Renal pelvis (tissue), 4 donors: ENCODE data around the gene RPP14. TPM values are rescaled to one million over a fixed set of nuclear protein-coding genes. Genes with fewer than 3 reads are reported as not detected.
"Not testable (repeated sequence)": the region's sequence is repeated elsewhere in the genome, so short reads cannot be mapped to it uniquely, and the experiment has no call there.

Source experiments
- DNase-seq: peaks from one replicate; pipeline ENCODE4 v3.0.0-alpha.2; 2013
- polyA plus RNA-seq, 3 donors: library from polyadenylated mRNA; unstranded; fragments of 120-200 nt; gene quantifications; one replicate each; pipeline ENCODE4 v1.2.1, GENCODE V29; 2013; ENCODE audit not compliant: insufficient read length in 3 of 3

The RPP14 gene
- polyA plus RNA-seq, 3 donors: 17.0 to 23.4 (median 21.2) TPM

DNA sequence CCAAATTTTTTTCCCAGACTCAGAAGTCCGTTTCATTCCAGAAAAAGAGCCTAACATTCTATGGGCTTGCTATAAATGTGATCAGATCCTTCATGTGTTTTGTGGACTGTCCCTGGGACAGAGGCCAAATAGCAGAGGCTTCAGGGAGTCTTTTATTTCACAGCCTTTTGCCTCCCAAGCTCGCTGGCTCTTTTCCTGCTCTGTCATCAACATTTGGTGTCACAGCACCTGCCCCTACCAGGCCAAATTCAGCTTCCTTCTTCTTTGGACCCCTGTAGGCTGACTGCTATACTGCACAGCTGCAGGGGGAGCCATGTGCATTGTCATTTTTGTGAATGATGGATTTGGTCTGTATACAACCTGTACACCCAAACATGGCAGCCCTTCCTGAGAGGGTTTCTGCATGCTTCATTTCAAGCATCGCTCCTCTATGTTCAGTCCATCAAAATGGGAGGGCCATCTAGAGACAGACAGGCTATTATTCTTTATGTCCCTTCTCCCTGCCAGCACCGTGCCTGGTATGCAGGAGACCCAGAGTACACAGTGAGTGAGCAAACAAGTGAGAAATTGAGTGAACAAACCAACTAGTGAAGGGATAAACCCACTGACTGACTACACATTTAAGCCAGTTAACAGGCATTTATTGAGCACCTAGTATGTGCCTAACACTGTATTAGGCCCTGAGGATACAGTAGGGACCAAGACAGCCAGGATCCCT lies 17.9 kb upstream of the RPP14 start:
- DNase-seq: no peak

GRCh38 chr3:58288964-58289613 lies 17.0 kb upstream of the RPP14 start:
- not testable (repeated sequence) for DNase-seq

- DNase-seq: not testable (repeated sequence)
Observed at GRCh38 chr3:58290446-58290845, 15.6 kb upstream of the RPP14 start.

DNA sequence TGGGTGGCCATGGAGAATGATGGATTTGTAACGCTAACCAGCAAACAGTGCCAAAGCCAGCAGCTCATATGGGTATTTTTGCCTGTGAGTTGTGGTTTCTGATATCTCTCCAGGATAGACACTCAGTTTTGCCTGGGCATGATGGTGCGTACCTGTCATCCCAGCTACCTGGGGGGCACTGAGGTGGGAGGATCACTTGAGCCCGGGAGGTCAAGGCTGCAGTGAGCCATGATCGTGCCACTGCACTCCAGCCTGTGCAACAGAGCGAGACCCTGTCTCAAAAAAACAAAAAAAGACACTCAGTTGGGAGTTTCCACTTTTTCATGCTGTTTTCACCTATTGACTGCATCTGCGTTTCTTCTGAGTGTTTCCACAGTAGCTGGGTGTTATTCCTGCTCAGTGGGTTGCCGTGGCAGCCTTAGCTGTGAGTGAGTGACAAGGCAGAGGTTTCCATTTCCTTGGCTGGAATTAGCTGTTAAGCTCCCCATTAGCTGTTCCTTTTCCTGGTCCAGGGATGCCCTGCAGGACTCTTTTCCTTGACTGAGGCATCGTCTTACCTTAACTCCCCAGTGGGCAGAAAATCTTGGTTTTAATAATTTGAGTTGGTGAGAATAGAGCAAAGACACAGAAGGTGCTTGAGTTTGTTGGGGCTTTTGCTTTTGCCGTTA lies 14.2 kb upstream of the RPP14 start:
- no peak for DNase-seq

GRCh38 chr3:58292866-58293265 lies 13.2 kb upstream of the RPP14 start:
- DNase-seq: no peak

- DNase-seq: no peak
Observed at GRCh38 chr3:58293516-58293915, 12.5 kb upstream of the RPP14 start.

DNA sequence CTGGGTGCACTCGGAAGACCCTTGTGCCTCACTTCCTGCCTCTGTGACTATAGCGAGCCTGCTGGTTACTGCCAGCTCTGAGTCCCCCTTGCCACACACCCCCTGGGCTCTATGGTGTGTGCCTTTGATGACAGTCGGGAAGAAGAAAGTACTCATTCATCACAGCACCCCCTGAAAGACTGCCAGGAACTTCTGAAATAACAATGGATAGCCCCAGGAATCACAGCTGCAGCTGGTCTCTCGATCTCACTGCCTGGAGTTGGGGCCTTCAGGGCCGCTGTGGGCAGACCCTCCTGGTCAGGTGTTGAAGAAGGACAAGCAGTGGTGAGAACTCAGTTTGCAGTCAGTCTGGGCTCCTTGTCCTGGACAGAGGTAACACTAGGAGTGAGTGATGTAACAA lies 9.8 kb upstream of the RPP14 start:
- DNase-seq: no peak

- DNase-seq: no peak
Observed at GRCh38 chr3:58296843-58297242, 9.2 kb upstream of the RPP14 start.

- DNase-seq: no peak
Observed at GRCh38 chr3:58298190-58298589, 7.9 kb upstream of the RPP14 start.

- DNase-seq: no peak
Observed at GRCh38 chr3:58299075-58299474, 7.0 kb upstream of the RPP14 start.

- peak; percentile 26 for DNase-seq
Observed at GRCh38 chr3:58299839-58300516, 6.1 kb upstream of the RPP14 start.

DNA sequence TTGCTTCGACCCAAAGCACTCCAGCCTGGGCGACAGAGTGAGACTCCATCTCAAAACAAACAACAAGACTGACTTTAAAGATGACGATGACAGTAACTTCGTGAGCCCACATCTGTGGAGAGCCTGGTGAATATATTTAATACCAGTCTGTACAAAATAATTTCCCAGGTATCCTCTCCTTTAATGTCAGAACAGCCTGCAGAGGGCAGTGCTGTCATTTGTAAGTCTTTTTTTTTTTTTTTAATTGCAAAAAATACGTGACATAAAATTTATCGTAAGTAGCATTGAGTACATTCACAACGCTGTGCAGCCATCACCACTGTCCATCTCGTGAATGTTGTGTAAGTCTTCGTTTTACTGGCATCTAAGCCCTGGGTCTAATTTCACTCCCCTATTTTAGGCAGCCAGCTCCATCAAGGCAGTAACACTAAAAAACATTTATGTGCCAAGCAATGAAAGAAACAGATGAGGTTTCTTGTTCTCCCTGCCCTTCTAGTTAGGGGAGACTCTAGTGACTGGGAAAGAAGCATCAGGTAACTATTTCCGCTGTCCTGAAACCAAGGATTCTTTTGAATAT lies 1.7 kb downstream of the RPP14 start:
- no peak for DNase-seq

- no peak for DNase-seq
Observed at GRCh38 chr3:58308728-58309127, 2.7 kb downstream of the RPP14 start.

DNA sequence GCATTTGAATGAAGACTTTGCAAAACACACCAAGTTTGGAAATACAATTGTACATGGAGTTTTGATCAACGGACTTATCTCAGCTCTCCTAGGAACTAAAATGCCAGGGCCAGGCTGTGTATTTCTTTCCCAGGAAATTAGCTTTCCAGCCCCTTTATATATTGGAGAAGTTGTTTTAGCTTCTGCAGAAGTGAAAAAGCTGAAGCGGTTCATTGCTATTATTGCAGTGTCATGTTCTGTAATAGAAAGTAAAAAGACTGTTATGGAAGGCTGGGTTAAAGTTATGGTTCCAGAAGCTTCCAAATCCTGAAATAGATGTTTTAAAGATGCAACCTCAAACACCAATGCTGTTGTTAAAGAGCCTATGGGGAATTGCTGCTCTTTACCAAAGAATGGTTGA lies 11.8 kb downstream of the RPP14 start:
- DNase-seq: no peak

GRCh38 chr3:58321791-58322190 lies 15.7 kb downstream of the RPP14 start:
- no peak for DNase-seq

DNA sequence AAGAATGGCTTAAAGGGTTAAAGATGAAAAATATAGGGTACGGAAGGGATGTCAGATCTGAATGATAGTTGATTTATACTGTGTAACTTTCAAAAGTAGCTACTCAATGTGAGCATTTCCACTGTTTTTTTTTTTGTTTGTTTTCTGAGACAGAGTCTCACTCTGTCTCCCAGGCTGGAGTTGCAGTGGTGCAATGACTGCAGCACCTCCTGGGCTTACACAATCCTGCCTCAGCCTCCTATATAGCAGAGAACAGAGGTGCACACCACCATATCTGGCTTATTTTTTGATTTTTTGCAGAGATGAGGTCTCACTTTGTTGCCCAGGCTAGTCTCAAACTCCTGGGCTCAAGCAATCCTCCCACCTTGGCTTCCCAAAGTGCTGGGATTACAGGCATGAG lies 16.7 kb downstream of the RPP14 start:
- no peak for DNase-seq

DNA sequence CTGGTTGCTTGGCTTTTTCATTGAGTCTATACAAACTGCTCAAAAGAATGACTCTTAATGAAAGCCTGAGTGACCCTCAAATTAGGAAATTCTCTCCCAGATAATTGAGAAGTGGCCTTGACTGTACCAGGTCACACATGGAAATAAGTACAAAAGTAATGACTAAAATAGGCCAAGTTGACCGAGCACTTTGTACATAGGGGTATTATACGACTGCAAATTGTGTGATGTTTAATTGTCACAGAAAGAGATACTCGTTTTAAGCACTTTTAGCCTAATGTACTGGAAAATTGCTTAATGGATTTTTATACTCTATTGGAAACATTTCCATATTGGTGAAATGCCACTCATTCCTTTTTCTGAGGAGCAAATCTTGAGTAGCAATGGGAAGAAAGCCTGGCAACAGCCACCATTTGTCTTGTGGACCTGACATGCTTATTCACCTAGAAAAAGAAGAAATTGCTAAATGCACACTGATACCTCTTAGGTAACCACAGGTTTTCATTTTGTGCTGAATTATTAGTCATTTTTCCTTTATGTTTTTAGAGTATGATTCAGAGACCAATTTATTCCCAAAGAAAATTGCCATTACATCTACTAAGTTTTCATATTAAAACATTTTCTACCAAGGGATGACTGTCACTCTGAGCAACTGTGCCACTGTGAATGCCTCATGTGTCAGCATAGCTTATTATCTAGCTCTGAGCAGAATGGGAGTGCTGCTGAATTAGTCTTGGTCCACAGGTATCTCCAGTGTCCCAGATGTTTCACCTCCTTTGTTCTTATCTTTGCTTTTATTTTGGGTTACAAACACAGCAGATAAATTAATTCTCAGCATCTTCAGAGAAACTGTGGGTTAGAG lies 17.7 kb downstream of the RPP14 start:
- DNase-seq: no peak

DNA sequence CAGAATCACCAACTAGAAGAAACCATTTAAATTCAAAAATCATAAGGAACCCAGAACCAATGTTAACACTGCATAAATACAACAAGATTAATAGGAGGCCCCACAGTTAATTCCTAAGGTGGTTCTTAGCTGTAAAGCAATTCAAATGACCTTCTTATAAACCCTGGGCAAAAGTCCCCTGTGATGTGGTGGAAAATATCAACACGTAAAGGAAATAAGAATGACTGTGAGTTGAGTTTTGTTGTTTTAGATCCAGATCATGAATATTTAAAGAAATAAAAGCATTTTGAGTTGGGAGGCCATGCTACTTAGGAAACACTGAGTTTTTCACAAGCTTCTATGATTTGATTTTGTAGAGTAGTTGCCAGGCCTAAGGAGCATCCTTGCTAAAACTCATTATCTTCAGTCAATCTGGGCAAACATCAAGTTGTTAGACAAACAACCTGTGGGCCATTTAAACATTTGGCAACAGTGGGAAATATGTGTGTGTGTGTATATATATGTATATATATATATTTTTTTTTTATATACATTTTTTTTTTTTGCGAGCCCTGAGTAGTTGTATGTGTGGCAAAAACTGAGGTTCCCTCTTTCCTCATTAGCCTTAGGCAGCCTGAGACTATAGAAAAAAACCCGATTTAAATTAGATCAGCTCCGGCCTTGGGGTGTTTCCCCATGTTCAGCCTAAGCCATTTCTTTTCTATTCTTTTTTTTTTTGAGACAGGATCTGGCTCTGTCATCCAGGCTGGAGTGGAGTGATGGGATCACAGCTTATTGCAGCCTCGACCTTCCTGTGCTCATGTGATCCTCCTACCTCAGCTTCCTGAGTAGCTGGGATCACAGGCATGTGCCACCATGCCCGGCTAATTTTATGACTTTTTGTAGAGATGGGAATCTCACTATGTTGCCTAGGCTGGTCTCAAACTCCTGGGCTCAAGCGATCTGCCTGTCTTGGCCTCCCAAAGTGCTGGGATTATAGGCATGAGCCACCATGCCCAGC lies 18.6 kb downstream of the RPP14 start:
- DNase-seq: no peak

GRCh38 chr3:58325525-58325992 lies 19.5 kb downstream of the RPP14 start:
- no peak for DNase-seq
